ENCODE data around the gene JOSD1. TPM values are rescaled to one million over a fixed set of nuclear protein-coding genes. Genes with fewer than 3 reads are reported as not detected.

Gene JOSD1
- total RNA-seq, 1 donor: 62.2 TPM

- no peak for TF ChIP-seq CTCF (IDR thresholded peaks at IDR 0.05; ENCODE audit: insufficient read depth, low read depth, low read length)
- no peak overlapping the region for H3K4me3 ChIP-seq (ENCODE audit: low read depth, low read length)
- peak; percentile 33 for DNase-seq (ENCODE audit: low read depth)
Observed at GRCh38 chr22:38694940-38695339, 5.8 kb downstream of the JOSD1 start.

GRCh38 chr22:38694049-38694448 is 6.7 kb downstream of the JOSD1 start:
- H3K4me3 ChIP-seq (ENCODE audit: low read depth, low read length): no peak overlapping the region
- TF ChIP-seq CTCF (IDR thresholded peaks at IDR 0.05; ENCODE audit: insufficient read depth, low read depth, low read length): no peak
- peak; percentile 86 for DNase-seq (ENCODE audit: low read depth)

- TF ChIP-seq CTCF (IDR thresholded peaks at IDR 0.05; ENCODE audit: insufficient read depth, low read depth, low read length): no peak
- no peak for DNase-seq (ENCODE audit: low read depth)
- H3K4me3 ChIP-seq (ENCODE audit: low read depth, low read length): no peak overlapping the region
Observed at GRCh38 chr22:38689651-38690050, 11.1 kb downstream of the JOSD1 start.

GRCh38 chr22:38685761-38686160 is 15.0 kb downstream of the JOSD1 start:
- no peak overlapping the region for H3K4me3 ChIP-seq (ENCODE audit: low read depth, low read length)
- TF ChIP-seq CTCF (IDR thresholded peaks at IDR 0.05; ENCODE audit: insufficient read depth, low read depth, low read length): no peak
- no peak for DNase-seq (ENCODE audit: low read depth)

- H3K4me3 ChIP-seq (ENCODE audit: low read depth, low read length): no peak overlapping the region
- DNase-seq (ENCODE audit: low read depth): no peak
- TF ChIP-seq CTCF (IDR thresholded peaks at IDR 0.05; ENCODE audit: insufficient read depth, low read depth, low read length): no peak
Observed at GRCh38 chr22:38684895-38685294, 15.8 kb downstream of the JOSD1 start.

GRCh38 chr22:38681582-38682335 is 19.0 kb downstream of the JOSD1 start, which contains the start of gene TOMM22:
Gene TOMM22, plus strand, starts transcription at chr22:38681957. Its CDS starts 22 bp downstream, at chr22:38681979.
- H3K4me3 ChIP-seq (ENCODE audit: low read depth, low read length): peak within 1 kb of the TSS; percentile 87
- peak; percentile 52 for TF ChIP-seq CTCF (IDR thresholded peaks at IDR 0.05; ENCODE audit: insufficient read depth, low read depth, low read length)
- DNase-seq (ENCODE audit: low read depth): peak; percentile 83

GRCh38 chr22:38675833-38676232 is 24.9 kb downstream of the JOSD1 start:
- TF ChIP-seq CTCF (IDR thresholded peaks at IDR 0.05; ENCODE audit: insufficient read depth, low read depth, low read length): no peak
- no peak overlapping the region for H3K4me3 ChIP-seq (ENCODE audit: low read depth, low read length)
- DNase-seq (ENCODE audit: low read depth): no peak
